Activated CD8-positive, alpha-beta memory T cell treated with anti-CD3 and anti-CD28 coated beads, Interleukin-2, amount 50 U/mL, for 24 hours (primary cell): ENCODE measurements around the gene ERBIN.
"Not testable (repeated sequence)": the region's sequence is repeated elsewhere in the genome, so short reads cannot be mapped to it uniquely, and the experiment has no call there.

Source experiments
- DNase-seq: peaks from one replicate; pipeline ENCODE4 v3.0.0-alpha.2; 2020; ENCODE audit errors: extremely low read depth

ERBIN gene

GRCh38 chr5:65926276-65926783 is at the start of gene ERBIN:
Gene ERBIN, plus strand, starts transcription at chr5:65926575. Its CDS starts 66,144 bp downstream, at chr5:65992719.
- DNase-seq, result peak; percentile 14

GRCh38 chr5:65876970-65877369 is 49.4 kb upstream of the ERBIN start:
- DNase-seq, result no peak

- not testable (repeated sequence) for DNase-seq
Measured at GRCh38 chr5:65879668-65880256, 46.6 kb upstream of the ERBIN start.

GRCh38 chr5:65880496-65881072 is 45.8 kb upstream of the ERBIN start:
- no peak for DNase-seq

GRCh38 chr5:65882278-65882677 is 44.1 kb upstream of the ERBIN start:
- no peak for DNase-seq

GRCh38 chr5:65883461-65883860 is 42.9 kb upstream of the ERBIN start:
- no peak for DNase-seq

- DNase-seq, result no peak
Measured at GRCh38 chr5:65886387-65886786, 40.0 kb upstream of the ERBIN start.

- DNase-seq, result not testable (repeated sequence)
Measured at GRCh38 chr5:65892024-65892423, 34.4 kb upstream of the ERBIN start.

- no peak for DNase-seq
Measured at GRCh38 chr5:65892801-65893200, 33.6 kb upstream of the ERBIN start.

- no peak for DNase-seq
Measured at GRCh38 chr5:65893749-65894430, 32.5 kb upstream of the ERBIN start.

- DNase-seq, result no peak
Measured at GRCh38 chr5:65895891-65896290, 30.5 kb upstream of the ERBIN start.

- DNase-seq, result no peak
Measured at GRCh38 chr5:65900746-65901145, 25.6 kb upstream of the ERBIN start.

GRCh38 chr5:65902104-65902503 is 24.3 kb upstream of the ERBIN start:
- no peak for DNase-seq

- no peak for DNase-seq
Measured at GRCh38 chr5:65903581-65903980, 22.8 kb upstream of the ERBIN start.

GRCh38 chr5:65906256-65906655 is 20.1 kb upstream of the ERBIN start:
- DNase-seq, result no peak

GRCh38 chr5:65907135-65907534 is 19.2 kb upstream of the ERBIN start:
- DNase-seq, result no peak

- no peak for DNase-seq
Measured at GRCh38 chr5:65910711-65911110, 15.7 kb upstream of the ERBIN start.

- no peak for DNase-seq
Measured at GRCh38 chr5:65912311-65912710, 14.1 kb upstream of the ERBIN start.

- DNase-seq, result no peak
Measured at GRCh38 chr5:65913519-65913918, 12.9 kb upstream of the ERBIN start.

GRCh38 chr5:65914641-65915196 is 11.7 kb upstream of the ERBIN start:
- DNase-seq, result no peak

- not testable (repeated sequence) for DNase-seq
Measured at GRCh38 chr5:65915661-65916060, 10.7 kb upstream of the ERBIN start.

- no peak for DNase-seq
Measured at GRCh38 chr5:65916066-65916465, 10.3 kb upstream of the ERBIN start.

- DNase-seq, result no peak
Measured at GRCh38 chr5:65916636-65917035, 9.7 kb upstream of the ERBIN start.
